ENCODE results near the gene AP2A1.

The AP2A1 gene

GRCh38 chr19:49833599-49833998 is 66.8 kb downstream of the AP2A1 start:
- H3K4me3 ChIP-seq (ENCODE audit: control insufficient read depth, low read depth, low read length) = no peak overlapping the region
- no peak for TF ChIP-seq CTCF (IDR thresholded peaks at IDR 0.05; ENCODE audit: control insufficient read depth, insufficient read depth, low read depth, low read length, missing control alignments)
- DNase-seq (ENCODE audit: low read depth) = no peak

- H3K4me3 ChIP-seq (ENCODE audit: control insufficient read depth, low read depth, low read length) = no peak overlapping the region
- DNase-seq (ENCODE audit: low read depth) = no peak
- no peak for TF ChIP-seq CTCF (IDR thresholded peaks at IDR 0.05; ENCODE audit: control insufficient read depth, insufficient read depth, low read depth, low read length, missing control alignments)
Measured at GRCh38 chr19:49835562-49835961, 68.8 kb downstream of the AP2A1 start.

DNA sequence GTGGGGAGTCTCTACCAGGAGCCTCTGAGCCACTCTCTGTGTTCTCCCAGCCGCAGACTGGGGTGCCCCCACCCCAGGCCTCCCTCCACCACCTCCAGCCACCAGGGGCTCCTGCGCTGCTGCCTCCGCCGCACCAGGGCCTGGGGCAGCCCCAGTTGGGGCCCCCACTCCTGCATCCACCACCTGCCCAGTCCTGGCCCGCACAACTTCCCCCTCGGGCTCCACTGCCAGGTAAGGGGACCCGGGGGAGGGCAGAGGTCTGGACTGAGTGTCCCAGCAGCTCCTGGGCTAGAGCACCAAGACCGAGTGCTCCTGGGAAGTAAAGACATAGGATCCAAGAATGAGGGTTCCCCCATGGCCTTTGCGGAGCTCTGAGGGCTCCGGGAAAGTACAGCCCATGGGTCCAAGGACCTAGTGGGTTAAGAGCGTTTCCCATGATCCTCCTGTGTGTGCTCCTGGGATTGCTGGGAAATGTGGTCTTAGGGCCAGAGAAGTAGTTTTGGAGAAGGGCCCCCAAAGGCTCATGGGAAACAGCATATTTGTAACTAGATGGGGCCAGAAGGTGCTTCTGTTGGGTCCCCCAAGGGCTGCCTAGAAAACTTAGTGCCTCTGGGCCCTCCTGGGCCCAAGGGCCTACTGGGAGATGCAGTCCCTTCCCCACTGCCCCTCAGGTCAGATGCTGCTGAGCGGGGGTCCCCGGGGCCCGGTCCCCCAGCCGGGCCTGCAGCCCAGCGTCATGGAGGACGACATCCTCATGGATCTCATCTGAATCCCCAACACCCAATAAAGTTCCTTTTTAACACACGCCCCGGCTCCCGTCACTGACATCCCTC is 69.6 kb downstream of the AP2A1 start:
- TF ChIP-seq CTCF (IDR thresholded peaks at IDR 0.05; ENCODE audit: control insufficient read depth, insufficient read depth, low read depth, low read length, missing control alignments) = no peak

GRCh38 chr19:49837009-49837310 is 70.2 kb downstream of the AP2A1 start:
- DNase-seq (ENCODE audit: low read depth) = no peak
- no peak overlapping the region for H3K4me3 ChIP-seq (ENCODE audit: control insufficient read depth, low read depth, low read length)
- TF ChIP-seq CTCF (IDR thresholded peaks at IDR 0.05; ENCODE audit: control insufficient read depth, insufficient read depth, low read depth, low read length, missing control alignments) = no peak

More for the DNA sequence above, 69.6 kb downstream of the AP2A1 start:
- no peak for DNase-seq (ENCODE audit: low read depth)
- no peak overlapping the region for H3K4me3 ChIP-seq (ENCODE audit: control insufficient read depth, low read depth, low read length)

DNA sequence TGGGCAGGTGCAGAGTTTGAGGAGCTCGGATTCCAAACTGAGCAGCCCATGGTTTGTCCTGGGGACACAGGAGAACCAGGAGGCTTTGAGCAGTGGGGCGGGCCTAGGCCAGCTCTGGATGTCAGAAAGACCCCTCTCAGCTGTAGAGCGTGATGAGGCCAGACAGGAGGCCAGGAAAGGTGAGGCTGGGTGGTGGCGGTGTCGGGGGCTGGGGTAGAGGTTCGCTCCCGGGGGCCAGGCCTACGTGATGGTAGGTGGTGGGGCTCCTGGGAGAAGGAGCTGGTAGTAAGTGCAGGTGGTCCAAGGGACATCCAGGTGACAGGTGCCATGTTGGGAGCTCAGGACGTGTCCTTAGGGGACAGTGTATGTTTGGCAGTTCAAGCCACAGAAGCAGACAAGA is 70.6 kb downstream of the AP2A1 start:
- no peak overlapping the region for H3K4me3 ChIP-seq (ENCODE audit: control insufficient read depth, low read depth, low read length)
- no peak for TF ChIP-seq CTCF (IDR thresholded peaks at IDR 0.05; ENCODE audit: control insufficient read depth, insufficient read depth, low read depth, low read length, missing control alignments)
- no peak for DNase-seq (ENCODE audit: low read depth)

- DNase-seq (ENCODE audit: low read depth) = no peak
- TF ChIP-seq CTCF (IDR thresholded peaks at IDR 0.05; ENCODE audit: control insufficient read depth, insufficient read depth, low read depth, low read length, missing control alignments) = no peak
- H3K4me3 ChIP-seq (ENCODE audit: control insufficient read depth, low read depth, low read length) = no peak overlapping the region
Measured at GRCh38 chr19:49838885-49839588, 72.2 kb downstream of the AP2A1 start.
